Pancreas (tissue), 10 donors: ENCODE measurements around the gene IL17REL. TPM values are rescaled to one million over a fixed set of nuclear protein-coding genes. Genes with fewer than 3 reads are reported as not detected.

ENCODE experiments used
- ATAC-seq, 4 donors: fragments of 200-7000 bp; cut with Tn5 transposase; one replicate each; pipeline versions ENCODE4 v1.8.0 to v1.9.1; 2020; ENCODE audit warnings: mild to moderate bottlenecking in 4 of 4, moderate library complexity in 4 of 4
- DNase-seq, 6 donors: peaks; one replicate each; pipeline ENCODE4 v3.0.0-alpha.2; 2020
- FAIRE-seq: peaks from 2 replicates; lab custom pipeline; 2012; peaks lifted over from hg19 to GRCh38; lab: Jason Lieb, UNC
- H3K27ac ChIP-seq, 4 donors: fragments of 200-600 bp; sonication (generic); 1 replicate in 3 of 4; 2 replicates in 1 of 4; pipeline versions ENCODE4 v1.5.0 to v1.8.0; 2020
- H3K27me3 ChIP-seq, 4 donors: fragments of 200-600 bp; one replicate each; pipeline ENCODE4 v1.8.0; 2021
- H3K36me3 ChIP-seq, 3 donors: fragments of 200-600 bp; sonication (generic) in 1 of 3; one replicate each; pipeline versions ENCODE4 v1.5.0 to v1.8.0; 2020 to 2021
- H3K4me1 ChIP-seq, 3 donors: fragments of 200-600 bp; one replicate each; pipeline ENCODE4 v1.8.0; 2021
- H3K4me3 ChIP-seq, 4 donors: fragments of 200-600 bp; sonication (generic) in 2 of 4; one replicate each; pipeline versions ENCODE4 v1.5.0 to v1.8.0; 2020 to 2021
- H3K9me3 ChIP-seq, 4 donors: fragments of 200-600 bp; one replicate each; pipeline ENCODE4 v1.8.0; 2021
- WGBS, 2 donors: extraction: QIAGEN DNeasy Blood & Tissue Kit; methylation state at CpG; one replicate each; pipeline ENCODE4 v1.1.7; 2013; 5-methylcytosine and 5-hydroxymethylcytosine counted together
- intact Hi-C, 3 donors: fragments of 100-400 bp; cut with DNase I; formaldehyde crosslinking; loops; one replicate each; pipeline versions ENCODE4 v1.11.1 to v1.14.2; 2022
- polyA plus RNA-seq, 2 donors: library from polyadenylated mRNA; stranded (reverse); fragments of 200-250 nt; gene quantifications; one replicate each; pipeline ENCODE4 v1.2.3, GENCODE V29; 2013
- total RNA-seq, 6 donors: library from RNA; stranded (reverse); fragmentation: NEBNext Ultra II Directional in 4 of 6; extraction: Animal tissue kit (Norgen Biotek cat#: 25700) in 4 of 6; gene quantifications; one replicate each; pipeline versions ENCODE4 v1.2.1 to v1.2.4, GENCODE V29; 2021 to 2023
- TF ChIP-seq, protein P1 (sequence below), 4 donors: fragments of 200-600 bp; sonication (generic) in 3 of 4; IDR thresholded peaks; one replicate each; pipeline versions ENCODE4 v1.5.0 to v1.8.0; 2021; ENCODE audit warnings: antibody characterized with exemption in 4 of 4
- donor health status: healthy with polysubstance abuse.
- donor health status: DM: no; HTN: no; CAD: no; lungs with moderate emphysema.
- donor health status: DM: no; HTN: no; CAD: no.
- donor health status: control.
- donor health status: control.
- donor health status: Bipolar disorder and iron deficiency.
- donor health status: DM: yes; HTN: yes; CAD: no.
- donor health status: DM: no; HTN: no; CAD: no.
- donor health status: DM: no; HTN: no; CAD: no.
- donor health status: DM: yes; HTN: yes; CAD: no.

The IL17REL gene
- total and polyA plus RNA-seq, 8 donors = not detected

DNA sequence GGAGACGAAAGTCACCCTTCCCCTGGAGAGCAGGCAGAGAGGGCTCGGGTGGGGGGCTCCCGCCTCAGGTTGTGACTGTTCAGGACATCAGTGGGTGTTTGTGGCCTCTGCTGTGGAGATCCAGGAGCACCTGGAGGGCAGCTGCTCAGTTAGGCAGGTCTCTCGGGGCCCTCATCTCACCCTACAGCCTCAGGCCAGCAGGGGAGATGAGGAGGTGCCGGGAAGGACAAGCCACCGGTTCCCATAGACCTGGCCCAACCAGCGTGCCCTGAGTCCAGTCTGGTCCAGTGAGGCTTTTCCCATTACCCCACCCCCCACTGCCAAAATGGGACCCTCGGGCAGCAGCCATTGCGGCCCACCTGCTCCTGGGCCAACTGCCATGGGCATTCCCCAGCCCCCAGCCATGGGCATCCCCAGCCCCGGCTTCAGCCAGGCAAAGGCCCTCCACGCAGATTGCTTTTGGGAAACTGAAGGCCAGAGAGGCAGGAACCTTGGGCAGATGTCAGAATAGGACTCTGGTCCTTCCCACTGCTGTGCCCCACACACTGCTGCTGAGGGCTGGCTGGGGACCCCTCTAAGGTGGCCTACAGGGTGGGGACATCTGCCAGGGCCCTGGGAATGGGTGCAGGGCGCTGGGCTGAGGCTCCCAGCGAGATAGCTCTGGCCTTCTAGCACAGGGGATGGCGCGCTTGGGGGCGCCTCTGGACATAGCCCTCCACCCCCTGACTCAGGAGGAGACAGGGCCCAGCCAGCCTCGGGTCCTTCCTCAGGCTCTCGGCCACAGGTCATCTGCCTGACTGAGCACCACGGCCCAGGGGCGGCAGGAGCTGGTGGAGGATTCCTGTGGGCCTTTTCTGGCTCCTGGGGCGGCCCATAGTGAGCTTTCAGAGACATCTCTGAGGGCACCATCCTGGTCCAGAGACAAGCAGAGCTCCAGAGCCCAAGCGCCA lies 47.2 kb downstream of the IL17REL start:
- peaks cover 14 to 48% (median 16%) of the 10 kb centered on the region in 3 donors for H3K4me1 ChIP-seq
- TF ChIP-seq, protein P1, sequence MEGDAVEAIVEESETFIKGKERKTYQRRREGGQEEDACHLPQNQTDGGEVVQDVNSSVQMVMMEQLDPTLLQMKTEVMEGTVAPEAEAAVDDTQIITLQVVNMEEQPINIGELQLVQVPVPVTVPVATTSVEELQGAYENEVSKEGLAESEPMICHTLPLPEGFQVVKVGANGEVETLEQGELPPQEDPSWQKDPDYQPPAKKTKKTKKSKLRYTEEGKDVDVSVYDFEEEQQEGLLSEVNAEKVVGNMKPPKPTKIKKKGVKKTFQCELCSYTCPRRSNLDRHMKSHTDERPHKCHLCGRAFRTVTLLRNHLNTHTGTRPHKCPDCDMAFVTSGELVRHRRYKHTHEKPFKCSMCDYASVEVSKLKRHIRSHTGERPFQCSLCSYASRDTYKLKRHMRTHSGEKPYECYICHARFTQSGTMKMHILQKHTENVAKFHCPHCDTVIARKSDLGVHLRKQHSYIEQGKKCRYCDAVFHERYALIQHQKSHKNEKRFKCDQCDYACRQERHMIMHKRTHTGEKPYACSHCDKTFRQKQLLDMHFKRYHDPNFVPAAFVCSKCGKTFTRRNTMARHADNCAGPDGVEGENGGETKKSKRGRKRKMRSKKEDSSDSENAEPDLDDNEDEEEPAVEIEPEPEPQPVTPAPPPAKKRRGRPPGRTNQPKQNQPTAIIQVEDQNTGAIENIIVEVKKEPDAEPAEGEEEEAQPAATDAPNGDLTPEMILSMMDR (IDR thresholded peaks at IDR 0.05) = no peak
- intact Hi-C loops = no loop called here
- H3K27me3 ChIP-seq = no peaks in the 10 kb centered on the region
- FAIRE-seq (no peak), DNase-seq (peak; percentile 25 to 82 (median 54)), ATAC-seq (no peak)
- 85 to 87% methylated on average over 20 to 22 of the region's 22 CpGs for WGBS, 2 donors
- H3K4me3 ChIP-seq = peak overlapping the region in 1 of 4 donors; percentile 3
- H3K27ac ChIP-seq = peak overlapping the region in 2 of 4 donors; percentile 67 to 84
- peaks cover 0 to 19% (median 17%) of the 10 kb centered on the region in 3 donors for H3K36me3 ChIP-seq
- H3K9me3 ChIP-seq = no peaks in the 10 kb centered on the region

DNA sequence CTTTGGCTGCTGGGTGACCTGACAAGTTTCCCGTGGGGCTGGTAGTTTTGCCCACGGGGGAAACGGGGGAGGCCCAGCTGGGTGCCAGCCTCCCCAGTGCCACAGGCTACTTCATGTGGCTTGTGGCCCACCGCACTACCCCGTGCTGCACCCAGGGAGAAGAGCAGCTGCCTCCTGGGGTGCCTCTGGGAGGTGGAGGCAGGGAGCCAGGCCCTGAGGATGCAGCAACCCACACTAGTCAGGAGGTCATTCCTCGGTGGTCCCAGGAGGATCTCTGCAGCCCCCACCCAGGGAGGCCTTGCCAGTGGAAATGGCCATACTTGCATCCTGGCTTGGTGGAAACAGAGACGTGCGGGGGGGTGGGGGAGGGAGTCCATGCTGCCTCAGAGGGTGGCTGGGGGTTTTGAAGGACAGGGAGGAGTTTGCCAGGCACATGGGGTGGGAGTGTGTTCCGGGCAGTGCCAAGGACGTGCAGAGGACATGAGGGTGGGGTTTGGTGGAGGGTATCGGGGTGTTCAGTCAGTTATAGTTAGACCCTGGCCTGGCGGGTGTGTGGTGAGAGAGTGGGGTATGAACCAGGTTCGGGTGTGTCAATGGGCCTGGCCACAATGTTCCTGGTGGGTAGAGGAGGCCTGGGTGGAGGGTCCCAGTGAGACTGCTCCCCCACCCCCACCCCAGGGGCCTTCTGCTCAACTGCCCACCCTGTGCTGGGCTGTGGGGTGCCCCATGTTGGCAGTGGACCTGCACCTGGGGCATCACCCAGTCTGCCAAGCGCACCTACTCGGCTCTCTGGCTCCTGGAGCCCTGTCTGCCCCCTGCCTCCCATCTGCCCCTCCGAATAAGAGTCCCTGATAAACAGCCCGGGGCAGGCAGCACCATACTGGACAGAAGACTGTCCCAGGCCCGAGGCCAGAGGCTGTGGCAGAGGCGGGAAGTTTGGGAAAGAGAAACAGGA lies 48.2 kb downstream of the IL17REL start:
- no peak for ATAC-seq
- TF ChIP-seq, protein P1 (IDR thresholded peaks at IDR 0.05) = no peak
- FAIRE-seq = no peak
- Histone ChIP-seq H3K27me3 (no peaks in the 10 kb centered on the region), H3K9me3 (no peaks in the 10 kb centered on the region), H3K4me1 (peaks cover 16 to 46% (median 16%) of the 10 kb centered on the region in 3 donors), H3K4me3 (peak overlapping the region in 2 of 4 donors; percentile 91 to 94), H3K27ac (peak overlapping the region in 2 of 4 donors; percentile 87 to 95), H3K36me3 (peaks cover 0 to 19% (median 17%) of the 10 kb centered on the region in 3 donors)
- intact Hi-C loops = no loop called here
- 76 to 77% methylated on average over 19 of the region's 19 CpGs for WGBS, 2 donors
- peak; percentile 27 to 79 (median 51) for DNase-seq

DNA sequence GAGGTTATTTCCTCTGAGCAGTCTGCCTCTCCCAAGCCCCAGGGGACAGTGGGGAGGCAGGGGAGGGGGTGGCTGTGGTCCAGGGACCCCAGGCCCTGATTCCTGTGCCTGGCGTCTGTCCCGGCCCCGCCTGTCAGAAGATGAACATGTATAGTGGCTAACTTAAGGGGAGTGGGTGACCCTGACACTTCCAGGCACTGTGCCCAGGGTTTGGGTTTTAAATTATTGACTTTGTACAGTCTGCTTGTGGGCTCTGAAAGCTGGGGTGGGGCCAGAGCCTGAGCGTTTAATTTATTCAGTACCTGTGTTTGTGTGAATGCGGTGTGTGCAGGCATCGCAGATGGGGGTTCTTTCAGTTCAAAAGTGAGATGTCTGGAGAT lies 48.9 kb downstream of the IL17REL start:
- Histone ChIP-seq H3K4me1 (peaks cover 16 to 51% (median 18%) of the 10 kb centered on the region in 3 donors), H3K36me3 (peaks cover 0 to 19% (median 17%) of the 10 kb centered on the region in 3 donors), H3K4me3 (peak overlapping the region in 3 of 4 donors; percentile 10 to 94 (median 91)), H3K27ac (peak overlapping the region in 2 of 4 donors; percentile 87 to 95), H3K27me3 (no peaks in the 10 kb centered on the region), H3K9me3 (no peaks in the 10 kb centered on the region)
- FAIRE-seq (no peak), DNase-seq (peak in 4 of 6 donors; percentile 41 to 63 (median 50)), ATAC-seq (no peak)
- TF ChIP-seq, protein P1 (IDR thresholded peaks at IDR 0.05) = no peak
- 58% methylated on average over 6 of the region's 6 CpGs for WGBS, 2 donors
- intact Hi-C loops = no loop called here

DNA sequence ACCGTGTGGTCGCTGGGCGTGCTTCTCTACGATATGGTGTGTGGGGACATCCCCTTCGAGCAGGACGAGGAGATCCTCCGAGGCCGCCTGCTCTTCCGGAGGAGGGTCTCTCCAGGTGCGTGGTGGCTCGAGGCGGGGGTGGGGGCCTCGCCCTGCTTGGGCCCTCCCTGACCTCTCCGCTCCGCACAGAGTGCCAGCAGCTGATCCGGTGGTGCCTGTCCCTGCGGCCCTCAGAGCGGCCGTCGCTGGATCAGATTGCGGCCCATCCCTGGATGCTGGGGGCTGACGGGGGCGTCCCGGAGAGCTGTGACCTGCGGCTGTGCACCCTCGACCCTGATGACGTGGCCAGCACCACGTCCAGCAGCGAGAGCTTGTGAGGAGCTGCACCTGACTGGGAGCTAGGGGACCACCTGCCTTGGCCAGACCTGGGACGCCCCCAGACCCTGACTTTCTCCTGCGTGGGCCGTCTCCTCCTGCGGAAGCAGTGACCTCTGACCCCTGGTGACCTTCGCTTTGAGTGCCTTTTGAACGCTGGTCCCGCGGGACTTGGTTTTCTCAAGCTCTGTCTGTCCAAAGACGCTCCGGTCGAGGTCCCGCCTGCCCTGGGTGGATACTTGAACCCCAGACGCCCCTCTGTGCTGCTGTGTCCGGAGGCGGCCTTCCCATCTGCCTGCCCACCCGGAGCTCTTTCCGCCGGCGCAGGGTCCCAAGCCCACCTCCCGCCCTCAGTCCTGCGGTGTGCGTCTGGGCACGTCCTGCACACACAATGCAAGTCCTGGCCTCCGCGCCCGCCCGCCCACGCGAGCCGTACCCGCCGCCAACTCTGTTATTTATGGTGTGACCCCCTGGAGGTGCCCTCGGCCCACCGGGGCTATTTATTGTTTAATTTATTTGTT lies 49.6 kb downstream of the IL17REL start:
- Histone ChIP-seq H3K36me3 (peaks cover 0 to 19% (median 17%) of the 10 kb centered on the region in 3 donors), H3K27me3 (no peaks in the 10 kb centered on the region), H3K27ac (peak overlapping the region; percentile 55 to 95 (median 72)), H3K4me3 (peak overlapping the region; percentile 91 to 98 (median 95)), H3K9me3 (no peaks in the 10 kb centered on the region), H3K4me1 (peaks cover 16 to 51% (median 18%) of the 10 kb centered on the region in 3 donors)
- TF ChIP-seq, protein P1 (IDR thresholded peaks at IDR 0.05) = no peak
- DNase-seq (peak; percentile 50 to 86 (median 65)), FAIRE-seq (no peak), ATAC-seq (no peak)
- intact Hi-C loops = no loop called here
- WGBS, 2 donors = 74 to 75% methylated on average over 57 to 63 of the region's 63 CpGs
